Urinary bladder (tissue), 4 donors: Measurements from ENCODE around the gene NBPF3. TPM values are rescaled to one million over a fixed set of nuclear protein-coding genes. Genes with fewer than 3 reads are reported as not detected.

Source experiments
- DNase-seq: peaks from one replicate; pipeline ENCODE4 v3.0.0-alpha.2; 2015; ENCODE audit errors: extremely low spot score
- H3K27ac ChIP-seq: one replicate; pipeline ENCODE4 v1.5.1; 2013; ENCODE audit warnings: low read depth, mild to moderate bottlenecking, moderate library complexity
- H3K36me3 ChIP-seq: one replicate; pipeline ENCODE4 v1.6.1; 2013; ENCODE audit warnings: mild to moderate bottlenecking, moderate library complexity; ENCODE audit not compliant: insufficient read depth
- H3K4me1 ChIP-seq: one replicate; pipeline ENCODE4 v1.6.1; 2013; ENCODE audit warnings: mild to moderate bottlenecking, moderate library complexity; ENCODE audit not compliant: insufficient read depth
- H3K4me3 ChIP-seq: one replicate; pipeline ENCODE4 v1.5.1; 2013; ENCODE audit warnings: low read depth, low read length
- WGBS: extraction: QIAGEN DNeasy Blood & Tissue Kit; methylation state at CpG from one replicate; pipeline ENCODE4 v1.1.7; 2013; 5-methylcytosine and 5-hydroxymethylcytosine counted together
- polyA plus RNA-seq: library from polyadenylated mRNA; stranded (reverse); fragments of 200-250 nt; gene quantifications from one replicate; pipeline ENCODE4 v1.2.3, GENCODE V29; 2013
- total RNA-seq: library from RNA; depleted of rRNA; stranded (reverse); fragments of >200 nt; gene quantifications from one replicate; pipeline ENCODE4 v1.2.3, GENCODE V29; 2014
- donor health status: healthy with polysubstance abuse.
- donor health status: healthy.

The NBPF3 gene
- total and polyA plus RNA-seq, 2 donors: 4.4 to 25.2 TPM

DNA sequence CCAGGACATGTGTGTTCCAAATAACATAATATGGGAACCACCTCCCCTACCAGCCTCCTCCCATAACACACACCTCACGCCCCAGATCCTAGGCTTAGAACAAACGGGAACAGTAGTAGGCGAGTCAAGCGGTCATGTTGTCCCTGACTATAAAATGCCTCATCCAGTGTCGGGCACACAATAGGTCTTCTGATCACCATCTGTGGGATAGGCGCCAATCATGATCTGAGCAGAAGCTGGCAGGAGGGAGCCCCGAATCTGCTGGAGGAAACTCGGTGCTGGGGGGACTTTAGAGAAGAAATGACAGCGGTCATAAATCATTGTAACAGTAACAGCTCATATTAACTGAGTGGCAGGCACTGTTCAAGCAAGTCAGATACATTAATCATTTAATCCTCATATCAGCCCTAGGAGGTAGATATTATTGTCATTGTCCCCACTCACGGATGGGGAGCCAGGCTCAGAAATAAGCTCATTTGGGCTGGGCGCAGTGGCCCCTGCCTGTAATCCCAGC is 82.6 kb downstream of the NBPF3 start:
- WGBS: 85% methylated on average over 11 of the region's 11 CpGs
- no peak overlapping the region for H3K27ac ChIP-seq
- H3K4me3 ChIP-seq: no peak overlapping the region
- H3K4me1 ChIP-seq: no peaks in the 10 kb centered on the region
- no peak for DNase-seq
- no peaks in the 10 kb centered on the region for H3K36me3 ChIP-seq

- H3K27ac ChIP-seq: no peak overlapping the region
- 87% methylated on average over 7 of the region's 7 CpGs for WGBS
- H3K36me3 ChIP-seq: no peaks in the 10 kb centered on the region
- DNase-seq: no peak
- H3K4me3 ChIP-seq: no peak overlapping the region
- no peaks in the 10 kb centered on the region for H3K4me1 ChIP-seq
Measured at GRCh38 chr1:21523297-21523813, 83.4 kb downstream of the NBPF3 start.

DNA sequence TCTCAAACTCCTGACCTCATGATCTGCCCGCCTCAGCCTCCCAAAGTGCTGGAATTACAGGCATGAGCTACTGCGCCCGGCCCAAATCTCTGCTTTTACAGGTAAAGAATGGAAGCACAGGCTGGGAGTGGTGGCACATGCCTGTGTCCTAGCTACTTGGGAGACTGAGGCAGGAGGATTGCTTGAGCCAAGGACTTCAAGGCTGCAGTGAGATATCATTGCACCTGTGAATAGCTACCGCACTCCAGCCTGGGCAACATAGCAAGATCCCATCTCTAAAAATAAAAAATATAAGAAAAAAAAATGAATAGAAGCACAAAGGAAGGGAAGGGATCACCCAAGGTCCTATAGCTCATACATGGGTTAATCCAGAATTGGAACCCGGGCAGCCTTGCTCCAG is 84.3 kb downstream of the NBPF3 start:
- Histone ChIP-seq H3K4me3 (no peak overlapping the region), H3K36me3 (no peaks in the 10 kb centered on the region), H3K4me1 (no peaks in the 10 kb centered on the region), H3K27ac (no peak overlapping the region)
- DNase-seq: no peak
- 92% methylated on average over 5 of the region's 5 CpGs for WGBS

- Histone ChIP-seq H3K27ac (no peak overlapping the region), H3K4me1 (no peaks in the 10 kb centered on the region), H3K36me3 (no peaks in the 10 kb centered on the region), H3K4me3 (no peak overlapping the region)
- WGBS: 66% methylated on average over 14 of the region's 14 CpGs
- no peak for DNase-seq
Measured at GRCh38 chr1:21524686-21525339, 84.9 kb downstream of the NBPF3 start.

DNA sequence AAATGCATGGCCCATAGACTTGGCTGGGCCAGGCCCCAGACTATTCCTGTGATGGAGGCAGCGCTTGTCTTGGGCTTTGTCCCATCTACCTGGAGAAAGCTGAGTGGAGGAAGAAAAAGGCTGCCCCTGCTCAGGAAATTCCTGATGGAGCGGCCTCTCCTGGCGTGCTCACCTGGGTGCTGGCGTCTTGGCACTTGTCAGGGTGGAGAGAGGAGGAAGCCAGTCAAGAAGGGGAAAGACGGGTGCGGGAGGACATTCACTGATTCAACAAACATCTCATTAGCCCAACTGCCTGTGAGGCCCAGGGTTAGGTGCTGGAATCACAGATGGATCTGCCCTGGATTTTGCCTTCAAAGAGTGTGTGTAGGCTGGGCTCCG is 85.4 kb downstream of the NBPF3 start:
- no peak overlapping the region for H3K4me3 ChIP-seq
- DNase-seq: no peak
- no peaks in the 10 kb centered on the region for H3K36me3 ChIP-seq
- no peak overlapping the region for H3K27ac ChIP-seq
- H3K4me1 ChIP-seq: no peaks in the 10 kb centered on the region
- 89% methylated on average over 7 of the region's 7 CpGs for WGBS

GRCh38 chr1:21526441-21526840 is 86.5 kb downstream of the NBPF3 start:
- Histone ChIP-seq H3K4me3 (no peak overlapping the region), H3K27ac (no peak overlapping the region), H3K4me1 (no peaks in the 10 kb centered on the region), H3K36me3 (no peaks in the 10 kb centered on the region)
- no peak for DNase-seq
- WGBS: 82% methylated on average over 1 of the region's 1 CpG

- Histone ChIP-seq H3K4me3 (no peak overlapping the region), H3K36me3 (no peaks in the 10 kb centered on the region), H3K27ac (no peak overlapping the region), H3K4me1 (no peaks in the 10 kb centered on the region)
- WGBS: 80% methylated on average over 7 of the region's 7 CpGs
- no peak for DNase-seq
Measured at GRCh38 chr1:21530368-21531016, 90.6 kb downstream of the NBPF3 start.

DNA sequence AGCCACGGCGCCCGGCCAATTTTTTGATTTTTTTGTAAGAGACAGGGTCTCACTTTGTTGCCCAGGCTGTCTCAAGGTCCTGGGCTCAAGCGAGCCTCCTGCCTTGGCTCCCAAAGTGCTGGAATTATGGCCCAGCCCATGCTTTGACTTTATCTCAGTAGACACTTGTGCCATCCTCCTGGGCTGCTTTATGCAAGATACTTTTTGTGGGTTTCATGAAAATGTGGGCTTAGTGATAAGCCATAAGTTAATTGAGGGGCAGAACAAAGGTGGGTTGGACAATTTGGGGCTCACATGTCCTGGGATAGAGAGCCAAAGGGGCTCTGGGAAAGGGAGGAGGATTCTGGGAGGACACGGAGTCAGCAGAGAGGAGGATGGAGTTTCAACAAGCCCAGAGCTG is 91.3 kb downstream of the NBPF3 start:
- WGBS: 94% methylated on average over 5 of the region's 5 CpGs
- Histone ChIP-seq H3K4me3 (no peak overlapping the region), H3K27ac (no peak overlapping the region), H3K4me1 (no peaks in the 10 kb centered on the region), H3K36me3 (no peaks in the 10 kb centered on the region)
- DNase-seq: no peak

DNA sequence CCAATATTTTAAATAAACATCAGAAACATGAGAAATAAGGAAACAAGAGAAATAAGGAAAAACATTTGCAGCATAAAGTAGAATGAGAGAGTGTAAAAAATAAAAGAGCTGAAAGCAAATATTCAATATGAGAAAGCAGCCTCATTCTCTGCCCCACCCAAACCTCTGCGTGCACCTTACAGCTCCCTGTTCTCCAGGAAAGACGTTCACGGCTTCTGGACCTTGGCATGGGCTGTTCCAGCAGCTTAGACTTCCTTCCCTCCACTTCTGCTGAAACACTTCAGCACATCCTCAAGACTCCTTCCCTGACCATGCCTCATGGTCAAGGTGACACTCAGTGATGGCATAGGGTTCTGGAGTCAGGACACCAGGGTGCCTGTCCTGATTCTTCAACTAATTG is 92.6 kb downstream of the NBPF3 start:
- 74% methylated on average over 3 of the region's 3 CpGs for WGBS
- no peak overlapping the region for H3K4me3 ChIP-seq
- H3K36me3 ChIP-seq: no peaks in the 10 kb centered on the region
- no peak for DNase-seq
- H3K4me1 ChIP-seq: no peaks in the 10 kb centered on the region
- no peak overlapping the region for H3K27ac ChIP-seq

DNA sequence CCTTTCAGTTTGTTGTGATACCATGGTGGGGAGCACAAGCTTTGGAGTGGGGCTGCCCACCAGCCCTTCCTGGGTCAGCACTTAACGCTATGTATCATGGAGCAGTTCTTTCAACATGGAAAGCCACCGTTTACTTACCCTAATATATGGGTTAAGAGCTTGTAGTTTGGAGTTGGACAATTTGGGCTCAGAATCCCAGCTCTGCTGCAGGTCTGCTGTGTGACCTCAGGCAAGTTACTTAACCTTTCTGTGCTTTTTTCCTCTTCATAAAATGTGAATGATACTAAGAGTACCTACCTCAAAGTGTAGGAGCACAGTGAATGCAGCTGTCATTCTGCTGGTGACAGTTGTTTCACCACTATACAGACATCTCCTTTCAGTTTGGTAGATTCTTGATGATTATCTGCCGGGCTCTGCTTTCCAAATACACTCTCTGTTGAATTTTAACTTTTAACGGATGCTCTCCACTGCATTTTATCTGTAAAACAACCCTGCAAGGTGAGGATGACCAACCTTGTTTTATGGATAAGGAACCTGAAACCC is 93.1 kb downstream of the NBPF3 start:
- 85% methylated on average over 4 of the region's 4 CpGs for WGBS
- H3K36me3 ChIP-seq: no peaks in the 10 kb centered on the region
- no peak overlapping the region for H3K27ac ChIP-seq
- DNase-seq: no peak
- H3K4me3 ChIP-seq: no peak overlapping the region
- H3K4me1 ChIP-seq: no peaks in the 10 kb centered on the region

DNA sequence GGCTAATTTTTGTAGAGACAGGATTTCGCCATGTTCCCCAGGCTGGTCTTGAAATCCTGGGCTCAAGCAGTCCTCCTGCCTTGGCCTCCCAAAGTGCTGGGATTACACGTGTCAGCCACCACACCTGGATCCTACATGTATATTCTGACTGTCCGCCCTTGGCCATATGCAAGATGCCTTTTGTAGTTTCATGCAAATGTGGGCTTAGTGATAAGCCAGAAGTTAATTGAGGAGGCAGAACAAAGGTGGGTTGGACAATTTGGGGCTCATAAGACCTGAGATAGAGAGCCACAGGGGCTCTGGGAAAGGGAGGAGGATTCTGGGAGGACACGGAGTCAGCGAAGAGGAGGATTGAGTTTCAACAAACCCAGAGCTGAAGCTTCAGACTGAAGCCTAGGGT is 94.2 kb downstream of the NBPF3 start:
- no peak overlapping the region for H3K27ac ChIP-seq
- 90% methylated on average over 5 of the region's 5 CpGs for WGBS

More for the DNA sequence above, 94.2 kb downstream of the NBPF3 start:
- no peak overlapping the region for H3K4me3 ChIP-seq
- H3K4me1 ChIP-seq: no peaks in the 10 kb centered on the region
- DNase-seq: no peak
- H3K36me3 ChIP-seq: no peaks in the 10 kb centered on the region
